A549 (cell line): ENCODE data around the gene CHEK2. TPM values are rescaled to one million over a fixed set of nuclear protein-coding genes. Genes with fewer than 3 reads are reported as not detected.

Source experiments
- ATAC-seq, 2 experiments: fragments of 200-7000 bp in 1 of 2; fragments of >200 bp in 1 of 2; cut with Nextera tagmentation in 1 of 2; cut with Tn5 transposase in 1 of 2; 3 replicates each; pipeline versions ENCODE4 v1.8.0 to v1.9.1; 2018 to 2020; ENCODE audit warnings: mild to moderate bottlenecking in 1 of 2, moderate library complexity in 1 of 2
- CTCF ChIA-PET: fragments of 300-600 bp; sonication (Branson Sonifier 250); formaldehyde crosslinking; extraction: SDS; loops from one replicate; lab custom pipeline; 2021; ENCODE audit warnings: antibody characterized with exemption, inconsistent platforms; lab: Yijun Ruan, JAX
- POLR2A ChIA-PET: fragments of 350-600 bp; formaldehyde crosslinking; extraction: SDS; loops from one replicate; lab custom pipeline; 2021; ENCODE audit warnings: antibody characterized with exemption, inconsistent platforms; lab: Yijun Ruan, JAX
- DNase-seq, 2 experiments: peaks; one replicate each; pipeline versions ENCODE4 v3.0.0 to v3.0.0-alpha.2; 2011 to 2016; ENCODE audit warnings: low read depth in 1 of 2, low spot score in 1 of 2
- FAIRE-seq: peaks from 2 replicates; lab custom pipeline; 2011; peaks lifted over from hg19 to GRCh38; lab: Jason Lieb, UNC
- H3K27ac ChIP-seq, 2 experiments: fragments of >200 bp; sonication (Bioruptor Twin); formaldehyde crosslinking; 3 replicates each; pipeline ENCODE4 v1.5.1; 2016 to 2017
- H3K4me1 ChIP-seq: fragments of >200 bp; sonication (Bioruptor Twin); formaldehyde crosslinking; 3 replicates; pipeline ENCODE4 v1.6.1; 2016
- H3K4me2 ChIP-seq: fragments of >200 bp; sonication (Bioruptor Twin); formaldehyde crosslinking; 3 replicates; pipeline ENCODE4 v1.6.1; 2016
- H3K4me3 ChIP-seq: fragments of >200 bp; sonication (Bioruptor Twin); formaldehyde crosslinking; 3 replicates; pipeline ENCODE4 v1.5.1; 2016
- H3K9me3 ChIP-seq: fragments of >200 bp; sonication (Bioruptor Twin); formaldehyde crosslinking; 3 replicates; pipeline ENCODE4 v1.6.1; 2016
- BCL3 ChIP-seq: fragments of >200 bp; sonication (Bioruptor Twin); formaldehyde crosslinking; IDR thresholded peaks from 3 replicates; pipeline ENCODE4 v1.6.1; 2016
- CBX2 ChIP-seq: fragments of 200-600 bp; sonication (generic); IDR thresholded peaks from 2 replicates; pipeline ENCODE4 v1.6.1; 2016; ENCODE audit warnings: low read depth, mild to moderate bottlenecking, borderline replicate concordance
- CEBPB ChIP-seq, 2 experiments: fragments of >200 bp in 1 of 2; sonication (Bioruptor Twin) in 1 of 2; formaldehyde crosslinking in 1 of 2; IDR thresholded peaks; 2 replicates each; pipeline ENCODE4 v1.6.1; 2012 to 2016
- CHD4 ChIP-seq: fragments of 200-600 bp; sonication (generic); IDR thresholded peaks from 2 replicates; pipeline ENCODE4 v1.6.1; 2016; ENCODE audit warnings: antibody characterized with exemption, mild to moderate bottlenecking, borderline replicate concordance
- ELK1 ChIP-seq: fragments of 150-350 bp; IDR thresholded peaks from 2 replicates; pipeline ENCODE4 v1.6.1; 2014; ENCODE audit warnings: low read depth, mild to moderate bottlenecking, low read length
- EP300 ChIP-seq, 2 experiments: fragments of >200 bp; sonication (Bioruptor Twin); formaldehyde crosslinking; IDR thresholded peaks; 2 replicates in 1 of 2; 3 replicates in 1 of 2; pipeline ENCODE4 v1.6.1; 2016 to 2017
- FOXS1 ChIP-seq: fragments of 250-450 bp; sonication (Bioruptor Pico); IDR thresholded peaks from 2 replicates; pipeline ENCODE4 v1.5.0; 2020; ENCODE audit warnings: mild to moderate bottlenecking, moderate library complexity
- GATA3 ChIP-seq: IDR thresholded peaks from 2 replicates; pipeline ENCODE4 v1.6.1; 2012; ENCODE audit warnings: borderline replicate concordance
- HES2 ChIP-seq: fragments of >200 bp; sonication (Bioruptor Twin); formaldehyde crosslinking; IDR thresholded peaks from 2 replicates; pipeline ENCODE4 v1.6.1; 2016
- KDM1A ChIP-seq: fragments of 200-600 bp; sonication (generic); IDR thresholded peaks from 2 replicates; pipeline ENCODE4 v1.6.1; 2016; ENCODE audit warnings: low read depth, mild to moderate bottlenecking
- KDM5A ChIP-seq: fragments of 200-600 bp; sonication (generic); IDR thresholded peaks from 2 replicates; pipeline ENCODE4 v1.6.1; 2016; ENCODE audit warnings: antibody characterized with exemption, mild to moderate bottlenecking
- NPAS2 ChIP-seq: fragments of 250-450 bp; sonication (Bioruptor Pico); IDR thresholded peaks from 2 replicates; pipeline ENCODE4 v1.8.0; 2022; ENCODE audit warnings: mild to moderate bottlenecking, moderate library complexity, borderline replicate concordance
- NR3C1 ChIP-seq: fragments of >200 bp; sonication (Bioruptor Twin); formaldehyde crosslinking; IDR thresholded peaks from 3 replicates; pipeline ENCODE4 v1.6.1; 2017
- PBX3 ChIP-seq: IDR thresholded peaks from 2 replicates; pipeline ENCODE4 v1.6.1; 2012
- POLR2A ChIP-seq: IDR thresholded peaks from 2 replicates; pipeline ENCODE4 v1.6.1; 2012; ENCODE audit warnings: mild to moderate bottlenecking, low read length
- POLR2AphosphoS2 ChIP-seq: conservative IDR thresholded peaks from 2 replicates; pipeline ENCODE4 v1.6.1; 2012; ENCODE audit warnings: low read length, improper control_type of control experiment, inconsistent platforms
- RAD21 ChIP-seq, 2 experiments: fragments of >200 bp in 1 of 2; sonication (Bioruptor Twin) in 1 of 2; formaldehyde crosslinking in 1 of 2; IDR thresholded peaks in 1 of 2; conservative IDR thresholded peaks in 1 of 2; 2 replicates in 1 of 2; 3 replicates in 1 of 2; pipeline ENCODE4 v1.6.1; 2012 to 2018; ENCODE audit warnings: inconsistent platforms in 1 of 2
- RARB ChIP-seq: fragments of 250-450 bp; sonication (Bioruptor Pico); IDR thresholded peaks from 2 replicates; pipeline ENCODE4 v1.8.0; 2021; ENCODE audit warnings: mild to moderate bottlenecking, moderate library complexity
- RCOR1 ChIP-seq: fragments of 150-350 bp; IDR thresholded peaks from 2 replicates; pipeline ENCODE4 v1.6.1; 2014; ENCODE audit warnings: antibody characterized with exemption, low read length, low read depth
- REST ChIP-seq: fragments of 200-600 bp; sonication (generic); IDR thresholded peaks from 2 replicates; pipeline ENCODE4 v1.6.1; 2016; ENCODE audit warnings: antibody characterized with exemption, mild to moderate bottlenecking, moderate library complexity
- RNF2 ChIP-seq: fragments of 200-600 bp; sonication (generic); IDR thresholded peaks from 2 replicates; pipeline ENCODE4 v1.6.1; 2016; ENCODE audit warnings: low read depth, mild to moderate bottlenecking, antibody characterized with exemption, moderate library complexity, borderline replicate concordance
- SMC3 ChIP-seq: fragments of >200 bp; sonication (Bioruptor Twin); formaldehyde crosslinking; IDR thresholded peaks from 3 replicates; pipeline ENCODE4 v1.6.1; 2018; ENCODE audit warnings: inconsistent platforms
- SREBF2 ChIP-seq: fragments of 450-650 bp; IDR thresholded peaks from 2 replicates; pipeline ENCODE4 v1.6.1; 2014; ENCODE audit warnings: mild to moderate bottlenecking, moderate library complexity
- TFCP2L1 ChIP-seq: fragments of 250-450 bp; sonication (Bioruptor Pico); IDR thresholded peaks from 2 replicates; pipeline ENCODE4 v1.5.0; 2021; ENCODE audit warnings: mild to moderate bottlenecking
- TP53 ChIP-seq: fragments of 250-450 bp; sonication (Bioruptor Pico); IDR thresholded peaks from 2 replicates; pipeline ENCODE4 v1.5.0; 2021; ENCODE audit warnings: mild to moderate bottlenecking, moderate library complexity
- USF2 ChIP-seq: fragments of 450-650 bp; IDR thresholded peaks from 2 replicates; pipeline ENCODE4 v1.6.1; 2014; ENCODE audit warnings: antibody characterized with exemption
- ZC3H11A ChIP-seq: fragments of 450-650 bp; IDR thresholded peaks from 2 replicates; pipeline ENCODE4 v1.6.1; 2014; ENCODE audit warnings: antibody characterized with exemption, mild to moderate bottlenecking
- ZSCAN20 ChIP-seq: fragments of 250-450 bp; sonication (Bioruptor Pico); IDR thresholded peaks from 2 replicates; pipeline ENCODE4 v1.8.0; 2022; ENCODE audit warnings: mild to moderate bottlenecking, moderate library complexity
- WGBS: methylation state at CpG from one replicate; pipeline ENCODE4 v1.1.6; 2017; ENCODE audit errors: missing lambda C conversion rate; 5-methylcytosine and 5-hydroxymethylcytosine counted together
- polyA plus RNA-seq, 4 experiments: library from polyadenylated mRNA; depleted of rRNA in 3 of 4; stranded (reverse); fragments of >200 nt; fragmentation: RNase III in 1 of 4; extraction: RNeasy Plus Mini Kit Qiagen cat#74134 plus additional on column Dnase treatment in 1 of 4; gene quantifications; 2 replicates in 3 of 4; 3 replicates in 1 of 4; pipeline ENCODE4 v1.2.3, GENCODE V29; 2011 to 2017

Gene CHEK2
- polyA plus RNA-seq, 2 of the 4 experiments (the other 2 are of a cell fraction), result 13.0 to 26.1 TPM

- no peak overlapping the region for H3K27ac ChIP-seq
- FAIRE-seq, result no peak
- no peaks in the 10 kb centered on the region for H3K9me3 ChIP-seq
- H3K4me1 ChIP-seq, result no peaks in the 10 kb centered on the region
- DNase-seq, result no peak
- TF ChIP-seq RCOR1 (no peak), GATA3 (no peak), SMC3 (no peak), HES2 (no peak), BCL3 (no peak), ZC3H11A (no peak), CBX2 (no peak), EP300 (IDR thresholded peaks at IDR 0.05) (no peak), KDM5A (no peak), RAD21 (conservative IDR thresholded peaks at IDR 0.05 in 1 of 2, IDR thresholded peaks at IDR 0.05 in 1 of 2) (no peak)
- no peak overlapping the region for H3K4me2 ChIP-seq
- no peak for ATAC-seq
- ChIA-PET CTCF (no interaction called here), POLR2A (no interaction called here)
- 100% methylated on average over 1 of the region's 1 CpG for WGBS
- H3K4me3 ChIP-seq, result no peak overlapping the region
These were observed 13.6 kb downstream of the CHEK2 start for GRCh38 chr22:28728002-28728401.

- no peak for ATAC-seq
- ChIA-PET CTCF (no interaction called here), POLR2A (no interaction called here)
- 92% methylated on average over 3 of the region's 3 CpGs for WGBS
- no peak for DNase-seq
- FAIRE-seq, result no peak
- Histone ChIP-seq H3K4me3 (no peak overlapping the region), H3K4me1 (peaks cover 6% of the 10 kb centered on the region; the same call in 2 of the 3 replicates), H3K9me3 (no peaks in the 10 kb centered on the region), H3K27ac (no peak overlapping the region), H3K4me2 (no peak overlapping the region)
- TF ChIP-seq RARB (CRISPR knock-in tag), result no peak
- TF ChIP-seq PBX3, result no peak
- no peak for TF ChIP-seq HES2
- no peak for TF ChIP-seq SREBF2
- TF ChIP-seq FOXS1, result no peak
- TF ChIP-seq KDM1A, result no peak
- TF ChIP-seq NPAS2 (CRISPR knock-in tag), result no peak
- TF ChIP-seq CEBPB (IDR thresholded peaks at IDR 0.05), result no peak
- no peak for TF ChIP-seq POLR2AphosphoS2
- TF ChIP-seq TFCP2L1, result no peak
- no peak for TF ChIP-seq NR3C1
- TF ChIP-seq ELK1, result no peak
- no peak for TF ChIP-seq USF2
- no peak for TF ChIP-seq EP300 (IDR thresholded peaks at IDR 0.05)
- TF ChIP-seq RNF2, result no peak
- TF ChIP-seq CHD4, result no peak
- TF ChIP-seq POLR2A, result no peak
- TF ChIP-seq ZSCAN20 (CRISPR knock-in tag), result no peak
- TF ChIP-seq TP53, result no peak
- TF ChIP-seq REST, result no peak
These were observed 23.6 kb downstream of the CHEK2 start for GRCh38 chr22:28718044-28718443.
